ENCODE results near the gene NFATC3. TPM values are rescaled to one million over a fixed set of nuclear protein-coding genes. Genes with fewer than 3 reads are reported as not detected.

NFATC3 gene
- total and polyA plus RNA-seq, 2 donors from 2014 or later = 15.0 to 37.7 TPM

GRCh38 chr16:68194251-68194650 lies 109.1 kb downstream of the NFATC3 start:
- Histone ChIP-seq H3K27ac (ENCODE audit: low read depth in 2 of 2, low read length in 2 of 2) (no peak overlapping the region), H3K27me3 (ENCODE audit: control insufficient read depth, insufficient read depth, low read length) (no peaks in the 10 kb centered on the region), H3K36me3 (ENCODE audit: control insufficient read depth in 2 of 3, insufficient read depth in 3 of 3, low read length in 3 of 3) (peaks cover 9 to 11% (median 11%) of the 10 kb centered on the region in 3 donors), H3K9me3 (ENCODE audit: control insufficient read depth in 2 of 3, insufficient read depth in 1 of 3, low read length in 3 of 3) (no peaks in the 10 kb centered on the region), H3K9ac (ENCODE audit: low read length in 3 of 3) (no peak overlapping the region), H3K4me3 (ENCODE audit: low read length in 3 of 3) (no peak overlapping the region), H3K4me1 (ENCODE audit: control insufficient read depth in 2 of 3, insufficient read depth in 2 of 3, low read depth in 1 of 3, low read length in 3 of 3) (no peaks in the 10 kb centered on the region)
- no peak for DNase-seq
- FAIRE-seq = no peak
- no peak for TF ChIP-seq CTCF (IDR thresholded peaks at IDR 0.05; ENCODE audit: borderline replicate concordance, extremely low read depth, insufficient read depth)
- intact Hi-C loops (cut with DNase I) = no loop called here

- Histone ChIP-seq H3K36me3 (ENCODE audit: control insufficient read depth in 2 of 3, insufficient read depth in 3 of 3, low read length in 3 of 3) (peaks cover 2 to 3% (median 3%) of the 10 kb centered on the region in 3 donors), H3K4me1 (ENCODE audit: control insufficient read depth in 2 of 3, insufficient read depth in 2 of 3, low read depth in 1 of 3, low read length in 3 of 3) (no peaks in the 10 kb centered on the region), H3K27me3 (ENCODE audit: control insufficient read depth, insufficient read depth, low read length) (no peaks in the 10 kb centered on the region), H3K9me3 (ENCODE audit: control insufficient read depth in 2 of 3, insufficient read depth in 1 of 3, low read length in 3 of 3) (no peaks in the 10 kb centered on the region), H3K9ac (ENCODE audit: low read length in 3 of 3) (no peak overlapping the region), H3K4me3 (ENCODE audit: low read length in 3 of 3) (no peak overlapping the region), H3K27ac (ENCODE audit: low read depth in 2 of 2, low read length in 2 of 2) (no peak overlapping the region)
- no peak for TF ChIP-seq CTCF (IDR thresholded peaks at IDR 0.05; ENCODE audit: borderline replicate concordance, extremely low read depth, insufficient read depth)
- peak in 2 of 5 donors; percentile 3 to 10 for DNase-seq
- FAIRE-seq = no peak
- intact Hi-C loops (cut with DNase I) = no loop called here
These were observed 112.1 kb downstream of the NFATC3 start for GRCh38 chr16:68197250-68197649.

- Histone ChIP-seq H3K27me3 (ENCODE audit: control insufficient read depth, insufficient read depth, low read length) (no peaks in the 10 kb centered on the region), H3K27ac (ENCODE audit: low read depth in 2 of 2, low read length in 2 of 2) (no peak overlapping the region), H3K9me3 (ENCODE audit: control insufficient read depth in 2 of 3, insufficient read depth in 1 of 3, low read length in 3 of 3) (no peaks in the 10 kb centered on the region), H3K9ac (ENCODE audit: low read length in 3 of 3) (no peak overlapping the region), H3K36me3 (ENCODE audit: control insufficient read depth in 2 of 3, insufficient read depth in 3 of 3, low read length in 3 of 3) (peaks cover 0 to 4% (median 3%) of the 10 kb centered on the region in 3 donors), H3K4me3 (ENCODE audit: low read length in 3 of 3) (no peak overlapping the region), H3K4me1 (ENCODE audit: control insufficient read depth in 2 of 3, insufficient read depth in 2 of 3, low read depth in 1 of 3, low read length in 3 of 3) (no peaks in the 10 kb centered on the region)
- no peak for TF ChIP-seq CTCF (IDR thresholded peaks at IDR 0.05; ENCODE audit: borderline replicate concordance, extremely low read depth, insufficient read depth)
- intact Hi-C loops (cut with DNase I) = no loop called here
- DNase-seq (no peak), FAIRE-seq (no peak)
These were observed 115.1 kb downstream of the NFATC3 start for GRCh38 chr16:68200088-68200783.

Measured in kidney (tissue), 14 donors.